HG03066 (cell line): ENCODE data around the gene PHYKPL.
"Not testable (repeated sequence)": the region's sequence is repeated elsewhere in the genome, so short reads cannot be mapped to it uniquely, and the experiment has no call there.

Source experiments
- ATAC-seq: cut with Tn5 transposase; IDR thresholded peaks from one replicate; pipeline ENCODE4 v1.9.1; 2021; ENCODE audit warnings: low read depth; ENCODE audit not compliant: unreplicated experiment

PHYKPL gene

DNA sequence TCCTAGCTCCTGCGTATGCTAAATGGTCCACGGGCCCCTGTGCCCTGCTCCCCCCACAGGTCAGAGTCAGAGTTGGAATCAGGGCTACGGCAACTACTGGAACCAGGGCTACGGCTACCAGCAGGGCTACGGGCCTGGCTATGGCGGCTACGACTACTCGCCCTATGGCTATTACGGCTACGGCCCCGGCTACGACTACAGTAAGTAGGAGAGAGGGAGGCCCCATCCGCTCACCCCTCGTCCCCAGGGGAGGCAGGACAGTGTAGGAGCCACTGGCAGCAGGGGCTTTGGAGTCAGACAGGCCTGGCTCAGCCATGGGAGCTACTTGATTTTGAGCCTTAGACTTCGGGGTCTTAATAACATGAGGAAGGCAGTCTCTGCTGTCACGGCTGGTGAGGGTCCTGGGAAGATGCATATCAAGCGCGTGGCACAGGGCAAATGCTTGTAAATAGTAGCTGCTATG, 22.5 kb downstream of the PHYKPL start:
- no peak for ATAC-seq

DNA sequence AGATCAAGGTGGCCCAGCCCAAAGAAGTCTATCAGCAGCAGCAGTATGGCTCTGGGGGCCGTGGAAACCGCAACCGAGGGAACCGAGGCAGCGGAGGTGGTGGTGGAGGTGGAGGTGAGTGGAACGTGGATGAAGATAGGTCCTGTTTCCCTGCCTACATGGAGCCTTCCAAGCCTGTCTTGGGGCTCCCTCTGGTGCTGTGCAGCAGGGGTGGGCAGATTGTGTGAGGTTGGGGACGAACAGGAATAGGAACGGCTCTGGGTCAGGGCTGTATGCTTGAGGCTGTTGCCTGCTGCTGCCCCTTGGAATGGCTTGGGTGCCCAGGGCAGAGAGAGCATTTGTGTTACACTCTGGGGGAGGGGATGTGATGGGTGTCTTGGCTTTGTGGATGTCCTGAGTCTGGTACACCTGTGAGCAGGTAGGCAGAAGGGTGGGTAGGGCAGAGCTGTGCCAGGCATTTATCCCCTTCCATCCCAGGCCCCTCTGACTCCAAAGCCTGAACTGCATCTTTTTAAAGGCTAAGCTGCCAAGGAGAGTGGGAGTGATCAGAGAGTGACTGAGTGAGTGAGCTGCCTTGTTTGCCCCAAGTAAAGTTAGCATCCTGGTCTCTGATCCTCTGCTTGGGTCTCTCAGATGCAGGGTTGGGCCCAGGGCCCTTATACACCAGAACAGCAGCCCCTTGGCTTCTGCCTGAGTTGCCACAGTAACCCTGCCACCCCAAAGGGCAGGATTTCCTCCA, 23.1 kb downstream of the PHYKPL start:
- ATAC-seq, result no peak

DNA sequence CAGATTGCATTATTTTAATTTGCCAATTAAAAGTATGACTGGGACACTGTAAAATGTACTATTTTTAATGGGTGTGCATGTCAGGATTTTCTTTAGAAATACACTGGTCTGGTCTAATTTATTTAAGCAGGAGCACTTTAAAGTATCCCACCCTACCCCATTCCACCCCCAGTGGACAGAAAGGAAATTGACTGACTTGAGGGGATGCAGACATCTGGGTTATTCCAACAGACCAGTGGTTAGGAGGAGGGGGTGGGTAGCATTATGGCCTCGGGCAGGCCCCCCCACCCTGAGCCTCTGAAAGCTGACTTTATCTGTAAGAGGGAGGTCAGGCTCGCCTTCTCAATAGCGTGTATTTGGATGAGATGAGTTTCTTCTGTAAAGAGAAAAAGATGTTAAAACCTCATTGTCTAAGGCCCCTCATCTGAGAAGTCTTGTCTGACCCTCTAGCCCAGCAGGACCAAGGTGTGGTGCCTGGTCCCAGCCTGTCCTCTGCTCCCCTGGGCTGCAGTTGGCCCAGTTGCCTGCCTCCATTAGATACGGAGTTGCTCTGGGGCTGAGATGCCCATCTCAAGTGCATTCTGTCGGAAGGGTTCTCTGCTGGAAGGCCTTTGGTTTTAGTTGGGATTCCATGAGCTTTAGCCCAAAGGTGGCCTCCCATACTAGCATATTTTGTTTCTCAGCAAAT, 23.9 kb downstream of the PHYKPL start:
- ATAC-seq, result no peak

DNA sequence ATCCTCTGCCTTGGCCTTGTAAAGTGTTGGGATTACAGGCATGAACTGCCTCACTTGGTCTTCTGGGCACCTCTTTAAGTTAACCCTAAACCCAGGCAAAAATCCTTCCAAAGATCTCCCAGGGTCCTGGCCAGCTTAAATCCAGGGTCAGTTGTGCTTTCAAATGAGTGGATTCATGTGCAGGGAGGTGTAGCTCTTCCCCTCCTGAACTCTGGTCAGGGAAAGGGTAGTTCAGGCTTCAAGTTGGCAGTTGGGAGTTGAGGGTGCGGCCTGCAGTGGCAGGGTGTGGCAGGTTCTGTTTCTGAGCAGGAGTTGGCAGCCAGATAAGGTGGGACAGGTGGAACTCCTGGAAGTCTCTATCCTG, 24.7 kb downstream of the PHYKPL start:
- no peak for ATAC-seq

DNA sequence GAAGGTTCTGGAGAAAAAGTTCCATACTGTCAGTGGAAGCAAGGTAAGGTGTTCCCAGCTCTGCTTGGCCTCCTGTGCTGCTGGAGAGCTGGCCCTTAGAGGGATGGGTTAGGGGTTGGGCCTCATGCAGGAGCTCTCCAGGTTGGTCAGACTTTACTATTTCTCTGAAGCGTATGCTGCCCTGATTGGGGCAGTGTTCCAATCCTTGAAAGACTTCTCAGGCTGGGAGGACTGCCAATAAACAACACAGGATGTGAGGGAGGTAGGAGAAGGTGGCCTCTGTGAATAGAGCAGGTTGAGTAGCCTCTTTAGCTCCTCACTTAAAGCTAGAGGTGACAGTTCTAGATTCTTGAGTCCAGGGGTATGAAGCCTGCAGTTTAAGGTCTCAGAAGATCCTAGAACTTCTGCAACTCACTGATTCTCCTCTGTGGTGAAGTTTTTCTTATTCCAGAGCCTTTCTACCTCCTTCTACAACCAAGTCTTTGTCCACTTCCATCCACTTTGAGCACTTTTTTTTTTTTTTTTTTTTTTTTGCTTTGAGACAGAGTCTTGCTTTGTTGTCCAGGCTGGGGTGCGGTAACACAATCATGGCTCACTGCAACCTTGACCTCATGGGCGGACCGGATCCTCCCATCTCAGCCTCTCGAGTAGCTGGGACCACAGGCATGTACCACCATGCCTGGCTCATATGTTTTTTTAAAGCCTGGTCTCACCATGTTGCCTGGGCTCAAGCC, 25.3 kb downstream of the PHYKPL start:
- no peak for ATAC-seq

DNA sequence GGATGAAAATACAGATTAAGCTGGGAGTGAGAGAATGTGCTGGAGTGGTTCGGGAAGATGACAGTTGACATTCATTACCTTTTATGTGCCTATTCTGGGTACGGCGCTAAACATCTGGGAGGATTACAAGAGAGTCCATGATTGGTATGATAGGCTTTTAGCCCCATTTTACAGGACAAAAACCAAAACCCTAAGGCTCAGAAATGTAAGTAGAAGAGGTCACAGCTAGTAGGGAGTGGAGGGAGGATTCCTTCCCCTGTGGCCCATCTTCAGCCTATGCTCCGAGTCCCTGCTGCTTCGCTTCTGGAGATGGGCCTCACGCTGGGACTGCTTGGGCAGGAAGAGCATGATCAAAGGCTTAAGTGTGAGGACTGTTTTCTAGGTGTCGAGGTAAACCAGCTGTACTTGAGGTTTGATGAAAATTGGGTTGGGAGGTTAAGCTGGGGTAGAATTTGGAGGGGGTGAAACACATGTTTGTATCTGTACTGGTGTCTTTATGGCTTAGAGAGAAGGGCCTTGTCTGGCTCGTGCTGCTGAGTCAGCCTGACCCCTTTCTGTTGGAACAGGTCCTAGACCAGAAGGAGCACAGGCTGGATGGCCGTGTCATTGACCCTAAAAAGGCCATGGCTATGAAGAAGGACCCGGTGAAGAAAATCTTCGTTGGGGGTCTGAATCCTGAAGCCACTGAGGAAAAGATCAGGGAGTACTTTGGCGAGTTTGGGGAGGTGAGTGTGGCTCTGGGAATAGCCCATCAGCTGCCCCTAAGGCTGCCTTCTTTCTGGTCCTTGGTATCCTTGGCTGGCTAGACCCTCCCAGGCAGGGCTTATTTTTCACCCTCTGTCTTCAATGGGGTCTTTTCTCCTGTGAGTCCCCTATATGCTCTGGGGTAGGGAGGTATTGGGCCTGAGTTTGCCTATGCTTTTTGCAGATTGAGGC, 26.2 kb downstream of the PHYKPL start:
- no peak for ATAC-seq

DNA sequence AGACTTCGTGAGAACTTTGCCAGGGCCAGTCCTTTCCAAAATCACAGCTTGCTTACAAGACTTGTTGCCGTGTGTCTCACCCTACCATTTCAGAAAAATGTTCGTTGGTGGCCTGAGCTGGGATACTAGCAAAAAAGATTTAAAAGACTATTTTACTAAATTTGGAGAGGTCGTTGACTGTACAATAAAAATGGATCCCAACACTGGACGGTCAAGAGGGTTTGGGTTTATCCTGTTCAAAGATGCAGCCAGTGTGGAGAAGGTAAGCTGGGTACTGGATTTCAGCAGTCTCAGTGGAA, 26.9 kb downstream of the PHYKPL start:
- ATAC-seq, result no peak

DNA sequence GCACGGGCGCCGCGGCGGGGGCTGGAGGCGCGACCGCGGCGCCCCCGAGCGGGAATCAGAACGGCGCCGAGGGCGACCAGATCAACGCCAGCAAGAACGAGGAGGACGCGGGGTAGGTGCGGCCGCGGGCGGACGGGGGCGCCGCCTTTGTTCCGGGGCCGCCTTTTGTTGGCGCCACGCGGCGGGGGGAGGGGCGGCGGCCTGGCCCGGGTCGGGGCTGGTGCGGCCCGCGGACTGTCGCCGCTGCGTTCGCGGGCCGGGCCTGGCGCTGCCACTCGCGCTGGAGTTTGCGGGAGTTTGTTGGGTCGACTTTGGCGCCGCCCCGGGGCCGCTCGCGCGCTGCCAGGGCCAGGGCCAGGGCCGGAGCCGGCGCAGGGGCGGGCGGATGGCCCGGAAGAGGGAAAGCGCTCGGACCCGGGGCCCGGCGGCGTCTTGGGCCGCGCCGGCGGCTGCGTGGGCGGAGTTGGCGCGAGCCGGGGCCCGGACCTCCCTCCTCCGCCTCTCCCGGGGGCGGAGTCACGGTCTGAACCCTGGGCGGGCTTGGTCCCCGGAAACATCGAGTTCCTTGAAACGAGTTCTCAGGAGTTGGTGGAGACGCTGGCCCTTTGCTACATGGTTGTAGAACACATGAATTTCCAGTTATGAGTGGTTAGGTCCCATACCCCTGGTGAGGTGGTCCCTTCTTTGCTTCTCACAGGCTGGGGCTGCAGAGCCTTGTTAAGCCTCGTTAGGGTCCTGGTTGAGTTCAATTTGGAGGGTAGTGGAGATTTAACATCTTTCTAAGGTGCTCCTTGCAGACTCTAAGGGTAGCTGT, 27.5 kb downstream of the PHYKPL start:
- ATAC-seq, result peak; percentile 45

DNA sequence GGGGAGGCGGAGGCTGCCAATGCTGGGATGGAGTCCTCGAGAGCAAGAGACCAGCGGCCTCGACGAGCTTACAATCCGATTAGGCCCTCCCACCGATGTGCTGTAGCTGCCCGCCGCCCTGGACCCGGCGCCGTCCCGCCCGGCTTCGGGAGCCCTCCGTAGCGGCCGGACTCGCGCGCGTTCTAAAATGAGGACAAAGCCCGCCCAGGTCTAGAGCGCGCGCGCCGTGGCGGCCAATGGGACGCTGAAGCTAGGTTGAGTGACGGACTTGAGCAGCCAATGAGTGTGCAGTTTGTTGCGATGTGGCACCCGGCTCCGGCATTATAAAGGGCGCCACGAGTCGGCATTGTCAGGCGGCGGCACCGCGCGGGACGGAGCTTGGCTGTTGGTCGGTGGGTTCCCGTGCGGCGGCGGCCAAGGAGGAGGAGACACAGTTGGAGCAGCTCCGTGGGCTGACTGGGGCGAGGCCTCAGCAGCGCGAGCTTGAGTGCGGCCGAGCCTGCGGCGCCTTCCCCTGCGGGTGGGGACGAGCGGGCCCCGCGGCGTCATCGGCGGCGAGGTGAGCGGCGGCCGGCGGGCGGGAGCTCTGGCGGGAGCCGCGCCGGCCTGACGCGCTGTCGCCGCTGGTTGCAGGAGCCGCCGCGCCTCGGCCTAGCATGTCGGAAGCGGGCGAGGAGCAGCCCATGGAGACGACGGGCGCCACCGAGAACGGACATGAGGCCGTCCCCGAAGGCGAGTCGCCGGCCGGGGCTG, 28.2 kb downstream of the PHYKPL start, which contains the start of gene HNRNPAB:
Gene HNRNPAB, plus strand, starts transcription at position 352 of the 753 bp plus-strand sequence. Its CDS starts 305 bp downstream, at position 657.
- peak; percentile 83 for ATAC-seq

DNA sequence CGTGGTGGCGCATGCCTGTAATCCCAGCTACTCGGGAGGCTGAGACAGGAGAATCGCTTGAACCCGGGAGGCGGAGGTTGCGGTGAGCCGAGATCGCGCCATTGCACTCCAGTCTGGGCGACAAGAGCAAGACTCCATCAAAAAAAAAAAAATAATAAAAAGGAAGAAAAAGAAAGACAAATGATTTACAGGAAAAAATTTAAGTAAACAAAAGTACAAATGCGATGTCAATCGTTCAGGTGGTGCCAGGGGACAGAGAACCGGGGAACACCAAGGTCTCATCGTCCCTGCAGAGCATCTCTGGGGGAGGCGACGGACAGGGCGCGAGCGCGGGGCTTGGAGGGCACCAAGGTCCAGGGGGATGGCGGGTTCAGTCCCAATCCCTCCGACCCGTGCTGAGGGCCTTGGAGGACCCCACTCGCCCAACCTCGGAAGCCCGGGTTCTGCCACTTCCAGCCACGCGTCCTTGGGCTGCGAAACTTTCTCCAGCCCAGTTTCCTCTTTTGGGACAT, 28.9 kb downstream of the PHYKPL start:
- ATAC-seq, result peak; percentile 1

DNA sequence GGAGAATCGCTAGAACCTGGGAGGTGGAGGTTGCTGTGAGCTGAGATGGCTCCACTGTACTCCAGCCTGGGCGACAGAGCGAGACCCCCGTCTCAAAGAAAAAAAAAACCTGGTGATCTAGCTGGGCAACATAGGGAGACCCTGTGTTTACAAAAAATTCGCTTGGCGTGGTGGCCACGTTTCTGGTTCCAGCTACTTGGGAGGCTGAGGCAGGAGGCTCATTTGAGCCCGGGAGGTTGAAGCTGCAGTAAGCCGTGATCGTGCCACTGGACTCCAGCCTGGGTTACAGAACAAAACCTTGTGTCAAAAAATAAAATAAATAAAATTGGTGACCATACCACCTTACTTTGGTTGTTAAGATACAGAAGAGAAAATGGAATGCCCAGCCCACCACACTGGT, 30.1 kb downstream of the PHYKPL start:
- no peak for ATAC-seq

DNA sequence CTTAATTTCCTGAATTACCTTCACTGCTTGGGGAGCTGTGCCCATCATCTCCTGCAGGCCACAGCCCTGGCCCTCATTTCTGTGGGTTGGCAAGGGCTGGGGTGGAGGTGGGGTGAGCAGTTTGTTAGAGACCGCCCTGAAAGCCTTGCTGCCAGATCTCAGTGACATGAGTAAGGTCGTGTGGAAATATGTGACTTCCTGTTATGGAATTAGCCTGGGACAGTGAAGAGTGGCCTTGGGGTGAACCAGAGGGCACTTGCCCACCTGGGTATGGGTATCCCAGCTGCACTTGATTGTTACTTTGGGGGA, 30.7 kb downstream of the PHYKPL start:
- ATAC-seq, result no peak

DNA sequence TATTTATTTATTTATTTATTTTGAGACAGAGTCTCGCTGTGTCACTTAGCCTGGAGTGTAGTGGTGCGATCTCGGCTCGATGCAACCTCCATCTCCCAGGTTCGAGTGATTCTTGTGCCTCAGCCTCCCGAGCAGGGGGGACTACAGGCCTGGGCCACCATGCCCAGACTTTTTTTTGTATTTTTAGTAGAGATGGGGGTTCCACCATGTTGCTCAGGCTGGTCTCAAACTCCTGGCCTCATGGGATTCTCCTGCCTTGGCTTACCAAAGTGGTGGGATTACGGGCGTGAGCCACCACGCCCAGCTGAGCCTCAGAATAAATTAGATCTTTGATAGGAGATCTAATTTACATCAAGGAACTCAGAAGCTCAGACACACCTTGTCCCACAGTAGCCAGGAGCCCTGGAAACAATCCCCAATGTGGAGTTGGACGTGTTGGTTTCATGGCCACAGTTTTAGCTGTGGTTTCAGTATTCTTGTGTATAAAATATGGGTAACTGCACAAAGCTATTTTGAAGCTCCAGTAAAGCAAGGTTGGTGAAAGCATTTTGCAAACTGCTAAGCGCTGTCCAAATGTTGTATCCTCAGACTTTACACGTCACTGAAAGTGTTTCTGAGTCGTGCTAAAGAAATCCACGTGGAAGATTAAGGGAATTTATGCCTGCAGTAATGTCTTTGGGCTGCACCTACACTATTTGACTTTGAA, 31.2 kb downstream of the PHYKPL start:
- no peak for ATAC-seq

DNA sequence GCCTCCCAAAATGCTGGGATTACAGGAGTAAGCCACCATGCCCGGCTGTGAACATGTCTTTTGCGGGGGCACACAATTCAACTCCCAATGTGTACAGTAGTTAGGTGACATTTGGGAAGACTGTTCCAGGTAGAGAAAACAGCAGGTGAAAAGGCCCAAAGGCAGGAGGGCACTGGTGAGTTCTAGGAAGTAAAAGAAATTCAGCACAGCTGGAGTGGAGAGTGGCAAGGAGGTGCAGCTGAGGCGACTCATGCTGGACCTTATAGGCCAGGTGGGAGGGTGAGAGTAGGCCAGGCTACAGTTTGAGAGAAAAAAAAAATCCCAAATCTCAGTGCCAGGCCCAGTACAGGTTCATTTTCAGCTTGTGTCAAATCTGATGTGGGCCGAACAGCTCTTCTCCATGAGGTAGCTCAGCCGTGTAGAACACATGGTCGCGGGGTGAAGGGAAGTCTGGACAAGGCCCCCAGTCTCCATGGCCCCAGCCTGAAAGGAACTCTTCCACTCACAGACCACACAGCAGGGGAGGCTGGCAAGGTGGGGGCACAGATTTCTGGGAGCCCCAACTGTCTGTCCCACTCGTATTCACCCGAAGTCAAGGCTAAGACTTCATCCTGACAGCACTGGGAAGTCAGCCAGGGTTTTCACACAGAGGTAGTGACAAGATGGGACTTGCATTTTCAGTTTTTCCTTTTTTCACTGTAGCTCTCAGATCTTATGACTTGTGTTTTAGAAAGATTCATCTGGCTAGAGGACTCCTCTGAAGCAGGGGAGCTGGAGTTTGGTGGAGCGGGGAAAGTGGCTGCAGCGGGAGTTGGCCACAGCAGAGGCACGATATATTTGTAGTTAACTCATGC, 32.8 kb downstream of the PHYKPL start:
- ATAC-seq, result no peak

DNA sequence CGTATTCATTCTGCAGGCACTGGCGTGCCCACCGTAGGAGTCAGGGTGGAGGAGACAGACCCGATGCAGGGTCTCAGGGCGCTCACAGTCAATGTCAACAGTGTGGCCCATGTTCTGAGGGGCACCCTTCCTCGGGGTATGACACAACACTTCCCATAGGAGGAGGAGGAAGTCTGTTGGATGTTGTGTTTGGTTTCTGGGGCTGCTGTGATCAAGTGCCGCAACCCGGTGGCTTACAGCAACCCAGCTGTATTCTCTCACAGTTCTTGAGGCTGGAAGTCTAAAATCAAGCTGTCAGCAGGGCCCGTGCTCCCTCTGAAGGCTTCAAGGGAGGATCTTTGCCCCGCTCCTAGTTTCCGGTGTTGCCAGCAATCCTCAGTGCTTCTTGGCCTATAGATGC, 33.9 kb downstream of the PHYKPL start:
- no peak for ATAC-seq

DNA sequence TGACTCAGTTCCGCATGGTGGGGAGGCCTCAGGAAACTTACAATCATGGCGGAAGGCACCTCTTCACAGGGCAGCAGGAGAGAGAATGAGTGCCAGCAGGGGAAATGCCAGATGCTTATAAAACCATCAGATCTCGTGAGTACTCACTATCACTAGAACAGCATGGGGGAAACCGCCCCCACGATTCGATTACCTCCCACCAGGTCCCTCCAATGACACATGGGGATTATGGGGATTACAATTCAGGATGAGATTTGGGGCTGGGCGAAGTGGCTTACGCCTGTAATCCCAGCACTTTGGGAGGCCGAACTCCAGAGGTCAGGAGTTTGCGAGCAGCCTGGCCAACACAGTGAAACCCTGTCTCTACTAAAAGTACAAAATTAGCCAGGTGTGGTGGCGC, 34.5 kb downstream of the PHYKPL start:
- not testable (repeated sequence) for ATAC-seq

DNA sequence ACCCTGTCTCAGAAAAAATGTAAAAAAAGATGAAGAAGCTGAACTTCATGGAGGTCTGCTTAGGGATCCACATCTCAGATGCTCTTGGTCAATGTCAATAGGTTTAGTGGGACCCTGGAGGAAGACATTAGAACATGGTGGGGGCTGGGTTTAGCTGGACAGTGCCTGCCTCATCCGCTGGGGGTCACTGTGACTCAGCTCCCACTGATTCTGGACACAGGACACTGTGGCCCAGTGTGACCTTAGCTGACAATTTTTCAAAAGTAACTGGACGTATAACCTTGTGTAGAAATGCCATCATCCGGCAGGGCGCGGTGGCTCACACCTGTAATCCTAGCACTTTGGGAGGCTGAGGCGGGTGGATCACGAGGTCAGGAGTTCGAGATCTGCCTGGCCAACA, 35.6 kb downstream of the PHYKPL start:
- ATAC-seq, result no peak
